BE2C (cell line): ENCODE results near the gene NAGPA.

Source experiments
- DNase-seq: peaks from one replicate; pipeline ENCODE4 v3.0.0-alpha.2; 2020
- H3K27me3 ChIP-seq: fragments of 250-450 bp; sonication (Bioruptor Pico); 2 replicates; pipeline ENCODE4 v1.5.1; 2020; ENCODE audit warnings: mild to moderate bottlenecking
- H3K36me3 ChIP-seq: fragments of 250-450 bp; sonication (Bioruptor Pico); 2 replicates; pipeline ENCODE4 v1.5.1; 2020; ENCODE audit warnings: mild to moderate bottlenecking
- H3K4me1 ChIP-seq: fragments of 250-450 bp; sonication (Bioruptor Pico); 2 replicates; pipeline ENCODE4 v1.5.1; 2020
- H3K4me3 ChIP-seq: 2 replicates; pipeline ENCODE4 v1.5.1; 2011; ENCODE audit warnings: low read depth, low read length
- H3K9me3 ChIP-seq: fragments of 250-450 bp; sonication (Bioruptor Pico); 2 replicates; pipeline ENCODE4 v1.5.1; 2020
- CTCF ChIP-seq: IDR thresholded peaks from 2 replicates; pipeline ENCODE4 v1.5.1; 2012; ENCODE audit warnings: mild to moderate bottlenecking, low read depth, low read length

NAGPA gene

GRCh38 chr16:4981473-4981872, 52.3 kb downstream of the NAGPA start:
- TF ChIP-seq CTCF, result no peak
- no peaks in the 10 kb centered on the region for H3K4me1 ChIP-seq
- no peaks in the 10 kb centered on the region; the same call in 1 of the 2 replicates for H3K9me3 ChIP-seq
- no peak overlapping the region for H3K4me3 ChIP-seq
- peaks cover 18% of the 10 kb centered on the region for H3K27me3 ChIP-seq
- no peak for DNase-seq
- H3K36me3 ChIP-seq, result no peaks in the 10 kb centered on the region

DNA sequence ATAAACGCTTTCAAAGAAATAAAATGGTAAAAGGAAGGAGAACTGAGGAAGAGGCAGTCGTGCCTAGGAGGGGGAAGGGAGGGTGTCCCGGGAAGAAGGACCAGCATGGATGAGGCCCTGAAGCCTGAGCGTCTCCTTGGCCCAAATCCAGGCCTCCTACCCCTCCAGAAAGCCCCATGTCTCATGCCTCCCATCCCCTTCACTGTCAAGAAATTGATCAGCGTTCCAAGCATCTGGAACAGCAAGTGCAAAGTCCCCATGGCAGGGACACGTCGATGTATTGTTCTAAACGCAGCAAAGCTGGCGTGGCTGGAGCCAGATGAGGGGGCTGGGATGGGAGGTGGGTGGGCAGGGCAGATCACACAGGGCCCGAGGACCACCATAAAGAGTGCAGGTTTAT, 53.0 kb downstream of the NAGPA start:
- DNase-seq, result no peak
- no peak for TF ChIP-seq CTCF
- Histone ChIP-seq H3K27me3 (peaks cover 13% of the 10 kb centered on the region), H3K4me3 (no peak overlapping the region), H3K36me3 (no peaks in the 10 kb centered on the region), H3K4me1 (no peaks in the 10 kb centered on the region), H3K9me3 (no peaks in the 10 kb centered on the region; the same call in 1 of the 2 replicates)

DNA sequence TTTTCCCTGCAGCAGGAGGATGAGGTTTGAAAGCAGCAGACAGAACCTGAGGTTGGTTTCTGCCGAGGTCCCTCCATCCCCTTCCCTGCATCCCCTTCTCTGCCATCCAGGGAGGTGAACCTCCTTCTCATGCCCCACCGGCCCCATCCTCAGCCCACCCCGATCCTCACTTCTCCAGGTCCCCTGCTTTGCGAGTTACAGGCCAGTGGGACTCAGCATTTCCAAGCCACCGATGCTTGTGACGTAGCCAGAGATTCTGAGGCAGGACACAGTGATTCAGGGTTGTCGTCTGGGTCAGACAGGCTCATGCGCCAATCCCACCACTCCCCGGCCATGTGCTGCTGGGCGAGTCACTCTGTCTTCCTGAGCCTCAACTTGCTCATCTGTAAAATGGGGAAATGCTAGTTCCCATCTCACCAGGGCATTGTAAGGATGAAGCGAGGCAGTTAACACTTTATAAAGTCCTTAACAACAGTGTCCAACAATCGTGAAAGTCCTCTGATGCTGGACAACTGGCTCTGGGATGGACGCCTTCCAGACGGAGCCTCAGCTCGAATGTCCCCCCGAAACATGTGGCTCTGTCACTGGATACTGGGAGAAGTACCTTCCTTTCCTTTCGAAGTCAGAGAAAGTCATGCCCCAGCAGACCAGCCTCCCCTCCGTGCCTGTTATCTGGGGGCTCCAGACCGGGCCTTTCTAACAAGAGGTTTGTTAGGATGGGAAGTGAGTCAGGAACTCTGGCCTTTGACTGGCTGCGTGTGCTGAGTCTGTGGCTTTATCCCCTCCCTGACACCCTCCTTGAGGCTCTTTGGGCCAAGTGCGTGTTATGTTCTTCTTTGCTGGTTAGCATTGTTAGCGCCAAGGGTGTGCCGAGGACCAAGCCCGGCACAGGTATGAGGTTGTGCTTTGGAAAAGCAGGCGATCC, 53.7 kb downstream of the NAGPA start:
- H3K36me3 ChIP-seq, result no peaks in the 10 kb centered on the region
- DNase-seq, result no peak
- H3K27me3 ChIP-seq, result peaks cover 13% of the 10 kb centered on the region
- H3K4me3 ChIP-seq, result no peak overlapping the region
- no peaks in the 10 kb centered on the region; the same call in 1 of the 2 replicates for H3K9me3 ChIP-seq
- no peak for TF ChIP-seq CTCF
- no peaks in the 10 kb centered on the region for H3K4me1 ChIP-seq

- Histone ChIP-seq H3K36me3 (no peaks in the 10 kb centered on the region), H3K27me3 (peaks cover 13% of the 10 kb centered on the region), H3K9me3 (no peaks in the 10 kb centered on the region; the same call in 1 of the 2 replicates), H3K4me1 (no peaks in the 10 kb centered on the region), H3K4me3 (no peak overlapping the region)
- no peak for TF ChIP-seq CTCF
- DNase-seq, result no peak
Measured at GRCh38 chr16:4979164-4979563, 54.6 kb downstream of the NAGPA start.

- Histone ChIP-seq H3K4me3 (no peak overlapping the region), H3K36me3 (no peaks in the 10 kb centered on the region), H3K9me3 (no peaks in the 10 kb centered on the region), H3K4me1 (no peaks in the 10 kb centered on the region), H3K27me3 (peaks cover 12% of the 10 kb centered on the region)
- no peak for DNase-seq
- no peak for TF ChIP-seq CTCF
Measured at GRCh38 chr16:4976611-4977145, 57.1 kb downstream of the NAGPA start.

DNA sequence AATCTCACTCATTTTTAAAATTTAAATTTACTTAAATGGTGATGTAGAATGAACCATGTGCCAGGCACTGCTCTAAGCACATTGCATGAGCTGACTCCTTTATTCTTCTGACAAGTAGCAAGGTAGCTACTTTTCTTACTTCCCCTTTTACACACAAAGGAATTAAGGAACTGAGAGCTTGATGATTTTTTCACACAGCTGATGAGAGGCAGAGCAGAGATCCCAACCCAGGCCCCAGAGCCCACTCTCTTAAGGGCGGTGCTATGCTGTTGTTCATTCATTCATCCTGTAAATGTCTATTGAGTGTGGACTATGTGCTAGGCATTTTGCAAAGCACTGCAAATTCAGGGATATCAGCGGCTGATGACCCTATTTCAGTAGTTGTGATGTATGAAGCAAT, 57.7 kb downstream of the NAGPA start:
- Histone ChIP-seq H3K4me1 (no peaks in the 10 kb centered on the region), H3K9me3 (no peaks in the 10 kb centered on the region), H3K27me3 (peaks cover 18% of the 10 kb centered on the region), H3K4me3 (no peak overlapping the region), H3K36me3 (no peaks in the 10 kb centered on the region)
- no peak for TF ChIP-seq CTCF
- DNase-seq, result no peak
